Esophagus muscularis mucosa (tissue), 4 donors: ENCODE measurements around the gene LHX6. TPM values are rescaled to one million over a fixed set of nuclear protein-coding genes. Genes with fewer than 3 reads are reported as not detected.

Source experiments
- DNase-seq: peaks from one replicate; pipeline ENCODE4 v3.0.0-alpha.2; 2017; ENCODE audit errors: extremely low spot score
- H3K27ac ChIP-seq, 4 donors: fragments of 200-600 bp; sonication (generic); replicated peaks in 1 of 4; 1 replicate in 3 of 4; 2 replicates in 1 of 4; pipeline ENCODE4 v1.5.1; 2016 to 2019; ENCODE audit warnings: mild to moderate bottlenecking in 1 of 4
- H3K27me3 ChIP-seq, 4 donors: fragments of 200-600 bp; sonication (generic); one replicate each; pipeline versions ENCODE4 v1.5.1 to v1.6.0; 2016 to 2019
- H3K36me3 ChIP-seq, 4 donors: fragments of 200-600 bp; sonication (generic); one replicate each; pipeline ENCODE4 v1.5.1; 2016 to 2019
- H3K4me1 ChIP-seq, 4 donors: fragments of 200-600 bp; sonication (generic); one replicate each; pipeline ENCODE4 v1.5.1; 2016 to 2019
- H3K4me3 ChIP-seq, 4 donors: fragments of 200-600 bp; sonication (generic); 1 replicate in 2 of 4; 2 replicates in 2 of 4; pipeline ENCODE4 v1.5.1; 2016 to 2019; ENCODE audit warnings: mild to moderate bottlenecking in 4 of 4, moderate library complexity in 1 of 4
- H3K9me3 ChIP-seq, 4 donors: fragments of 200-600 bp; sonication (generic); 1 replicate in 3 of 4; 2 replicates in 1 of 4; pipeline ENCODE4 v1.5.1; 2016 to 2019
- EP300 ChIP-seq: sonication (generic); formaldehyde crosslinking; IDR thresholded peaks from one replicate; pipeline ENCODE4 v1.6.1; 2017; ENCODE audit warnings: antibody characterized with exemption
- POLR2A ChIP-seq: fragments of 450-650 bp; IDR thresholded peaks from one replicate; pipeline ENCODE4 v1.6.1; 2017; ENCODE audit warnings: antibody characterized with exemption, moderate library complexity, mild to moderate bottlenecking, low read depth
- POLR2AphosphoS5 ChIP-seq, 2 donors: sonication (generic); formaldehyde crosslinking; IDR thresholded peaks; one replicate each; pipeline ENCODE4 v1.6.1; 2017; ENCODE audit warnings: antibody characterized with exemption in 2 of 2
- WGBS: methylation state at CpG from one replicate; pipeline ENCODE4 v1.1.5; 2018; 5-methylcytosine and 5-hydroxymethylcytosine counted together
- intact Hi-C: fragments of 100-400 bp; cut with DNase I; formaldehyde crosslinking; loops from one replicate; pipeline ENCODE4 v1.15.1; 2023
- total RNA-seq, 4 donors: library from RNA; depleted of rRNA; stranded (reverse); fragments of >200 nt; gene quantifications; one replicate each; pipeline versions ENCODE4 v1.1.0 to v1.2.1, GENCODE V29; 2016
- TF ChIP-seq, protein P1 (sequence below), 3 experiments: fragments of 200-600 bp in 2 of 3; fragments of 450-650 bp in 1 of 3; sonication (generic) in 2 of 3; IDR thresholded peaks; one replicate each; pipeline ENCODE4 v1.5.1; 2017 to 2019; ENCODE audit warnings: antibody characterized with exemption in 3 of 3, mild to moderate bottlenecking in 2 of 3, moderate library complexity in 1 of 3

Gene LHX6
- total RNA-seq, 4 donors from 2014 or later, result 2.1 to 16.8 (median 7.1) TPM

DNA sequence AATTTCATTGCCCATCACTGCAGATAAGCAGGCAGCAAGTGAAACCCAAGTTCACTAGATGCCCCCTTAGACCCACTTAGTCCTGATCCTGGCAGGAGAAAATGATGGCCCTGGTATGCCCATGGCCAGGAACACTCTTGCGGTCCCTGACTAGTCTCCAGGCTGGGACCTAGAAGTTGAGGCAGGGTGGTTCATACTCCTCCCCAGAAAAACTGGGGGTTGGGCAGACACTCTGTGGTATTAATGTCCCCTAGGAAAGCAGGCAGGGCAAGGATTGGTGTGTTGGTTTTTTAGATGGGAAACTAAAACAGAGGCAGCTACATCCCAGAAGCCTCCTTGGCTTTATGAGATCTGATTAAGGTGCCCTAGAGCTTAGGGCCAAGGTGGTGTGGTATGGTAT is 13.1 kb downstream of the LHX6 start:
- peaks cover 4 to 100% (median 73%) of the 10 kb centered on the region in 4 donors for H3K27me3 ChIP-seq
- no peaks in the 10 kb centered on the region for H3K36me3 ChIP-seq
- H3K4me3 ChIP-seq, result no peak overlapping the region
- DNase-seq, result no peak
- peaks cover 30 to 43% (median 39%) of the 10 kb centered on the region in 4 donors for H3K4me1 ChIP-seq
- no peaks in the 10 kb centered on the region for H3K9me3 ChIP-seq
- TF ChIP-seq POLR2A, result no peak
- H3K27ac ChIP-seq, result no peak overlapping the region
- WGBS, result 88% methylated on average over 1 of the region's 1 CpG
- intact Hi-C loops, result no loop called here

DNA sequence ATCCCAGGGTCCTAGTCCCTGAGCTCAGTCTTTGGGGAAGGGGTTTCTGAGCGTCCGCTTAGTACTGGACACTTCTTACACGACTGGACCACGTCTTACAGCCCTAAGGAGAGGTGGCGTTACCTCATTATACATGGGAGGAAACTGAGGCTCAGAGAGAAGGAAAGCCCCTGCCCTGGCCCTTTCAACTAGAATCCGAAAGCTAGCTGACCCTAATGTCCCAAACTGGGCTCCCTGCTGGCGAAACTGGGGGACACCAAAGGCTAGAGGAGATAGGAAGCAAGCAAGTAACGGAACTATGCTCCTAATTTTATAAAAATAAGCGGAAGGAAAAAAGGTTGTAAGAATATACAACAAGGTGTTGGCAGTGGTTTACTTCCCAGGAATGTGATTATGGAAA is 14.2 kb downstream of the LHX6 start:
- peaks cover 4 to 97% (median 61%) of the 10 kb centered on the region in 4 donors for H3K27me3 ChIP-seq
- no peak for TF ChIP-seq POLR2A
- TF ChIP-seq, protein P1, sequence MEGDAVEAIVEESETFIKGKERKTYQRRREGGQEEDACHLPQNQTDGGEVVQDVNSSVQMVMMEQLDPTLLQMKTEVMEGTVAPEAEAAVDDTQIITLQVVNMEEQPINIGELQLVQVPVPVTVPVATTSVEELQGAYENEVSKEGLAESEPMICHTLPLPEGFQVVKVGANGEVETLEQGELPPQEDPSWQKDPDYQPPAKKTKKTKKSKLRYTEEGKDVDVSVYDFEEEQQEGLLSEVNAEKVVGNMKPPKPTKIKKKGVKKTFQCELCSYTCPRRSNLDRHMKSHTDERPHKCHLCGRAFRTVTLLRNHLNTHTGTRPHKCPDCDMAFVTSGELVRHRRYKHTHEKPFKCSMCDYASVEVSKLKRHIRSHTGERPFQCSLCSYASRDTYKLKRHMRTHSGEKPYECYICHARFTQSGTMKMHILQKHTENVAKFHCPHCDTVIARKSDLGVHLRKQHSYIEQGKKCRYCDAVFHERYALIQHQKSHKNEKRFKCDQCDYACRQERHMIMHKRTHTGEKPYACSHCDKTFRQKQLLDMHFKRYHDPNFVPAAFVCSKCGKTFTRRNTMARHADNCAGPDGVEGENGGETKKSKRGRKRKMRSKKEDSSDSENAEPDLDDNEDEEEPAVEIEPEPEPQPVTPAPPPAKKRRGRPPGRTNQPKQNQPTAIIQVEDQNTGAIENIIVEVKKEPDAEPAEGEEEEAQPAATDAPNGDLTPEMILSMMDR (IDR thresholded peaks at IDR 0.05), result no peak
- TF ChIP-seq POLR2AphosphoS5 (IDR thresholded peaks at IDR 0.05), result no peak
- TF ChIP-seq EP300, result no peak
- WGBS, result 48% methylated on average over 7 of the region's 9 CpGs
- no peak overlapping the region for H3K27ac ChIP-seq
- no peaks in the 10 kb centered on the region for H3K9me3 ChIP-seq
- intact Hi-C loops, result no loop called here
- no peaks in the 10 kb centered on the region for H3K36me3 ChIP-seq
- H3K4me1 ChIP-seq, result peaks cover 20 to 31% (median 28%) of the 10 kb centered on the region in 4 donors
- DNase-seq, result no peak
- peak overlapping the region in 3 of 4 donors; percentile 47 to 56 (median 48) for H3K4me3 ChIP-seq

DNA sequence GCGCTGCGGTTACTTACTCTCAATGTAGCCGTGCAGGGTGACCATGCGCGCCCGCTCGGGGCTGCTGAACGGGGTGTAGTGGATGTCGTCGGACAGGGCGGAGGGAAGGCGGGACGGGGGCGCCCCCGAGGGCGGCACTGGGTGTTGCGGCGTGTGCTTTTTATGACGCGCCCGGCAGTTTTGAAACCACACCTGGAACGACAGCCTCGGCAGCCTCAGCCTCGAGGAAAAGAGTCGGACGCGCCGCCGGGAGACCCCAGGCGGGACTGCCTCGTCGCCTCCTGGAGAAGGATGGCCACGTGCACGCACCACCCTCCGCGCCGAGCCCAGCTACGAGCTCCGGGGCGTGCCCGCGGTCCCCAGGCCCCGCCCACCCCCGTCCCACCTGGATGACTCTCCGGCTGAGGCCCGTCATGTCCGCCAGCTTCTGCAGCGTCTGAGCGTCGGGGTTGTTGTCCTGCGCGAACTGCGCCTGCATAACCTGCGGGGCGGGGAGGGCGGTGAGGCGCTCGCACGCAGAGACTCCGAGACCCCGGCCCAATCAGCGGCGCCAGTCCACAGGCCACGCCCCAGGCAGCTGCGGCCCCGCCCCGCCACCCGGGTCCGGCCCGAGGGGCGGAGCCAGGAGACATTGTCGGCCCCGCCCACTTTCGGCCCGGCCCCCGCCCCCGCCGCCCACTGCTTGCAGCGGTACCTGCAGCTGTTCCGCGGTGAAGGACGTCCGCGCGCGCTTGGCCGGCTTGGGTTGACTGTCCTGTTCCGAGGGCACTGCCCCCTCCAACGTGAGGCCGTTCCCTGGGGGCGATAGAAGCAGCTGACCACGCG is 15.0 kb downstream of the LHX6 start:
- DNase-seq, result no peak
- no peak for TF ChIP-seq POLR2A
- TF ChIP-seq POLR2AphosphoS5 (IDR thresholded peaks at IDR 0.05), result no peak
- TF ChIP-seq, protein P1 (IDR thresholded peaks at IDR 0.05), result no peak
- no peak for TF ChIP-seq EP300
- peaks cover 13 to 24% (median 20%) of the 10 kb centered on the region in 4 donors for H3K4me1 ChIP-seq
- peaks cover 4 to 92% (median 54%) of the 10 kb centered on the region in 4 donors for H3K27me3 ChIP-seq
- no peak overlapping the region for H3K27ac ChIP-seq
- no peaks in the 10 kb centered on the region for H3K36me3 ChIP-seq
- 3% methylated on average over 17 of the region's 93 CpGs for WGBS
- H3K4me3 ChIP-seq, result peak overlapping the region; percentile 44 to 56 (median 48)
- intact Hi-C loops, result no loop called here
- no peaks in the 10 kb centered on the region for H3K9me3 ChIP-seq

DNA sequence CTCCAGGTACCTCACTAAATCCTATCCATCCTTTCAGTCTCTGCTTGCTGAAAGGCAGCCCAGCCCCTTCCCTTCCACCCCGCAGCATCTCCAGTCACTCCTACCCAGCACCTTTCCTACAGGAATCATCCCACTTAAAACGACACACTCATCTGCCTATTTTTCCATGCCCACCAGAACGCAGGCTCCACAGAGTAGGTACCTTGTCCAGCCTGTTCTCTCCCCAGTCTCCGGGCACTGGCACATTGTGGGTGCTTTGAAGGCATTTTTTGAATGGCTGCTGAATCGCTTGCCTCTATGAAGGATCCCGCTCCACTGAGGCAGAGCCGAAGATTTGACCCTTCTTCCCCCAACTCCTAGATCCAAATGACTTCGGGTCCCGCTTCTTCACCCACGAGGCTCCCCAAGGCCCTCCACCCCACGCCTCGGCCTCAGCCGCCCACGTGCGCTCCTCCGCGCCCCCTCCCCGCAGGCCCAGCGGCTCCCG is 15.6 kb downstream of the LHX6 start:
- 47% methylated on average over 15 of the region's 20 CpGs for WGBS
- Histone ChIP-seq H3K4me3 (peak overlapping the region; percentile 44 to 56 (median 48)), H3K9me3 (no peaks in the 10 kb centered on the region), H3K27me3 (peaks cover 4 to 86% (median 48%) of the 10 kb centered on the region in 4 donors), H3K4me1 (peaks cover 11 to 17% (median 15%) of the 10 kb centered on the region in 4 donors), H3K36me3 (no peaks in the 10 kb centered on the region), H3K27ac (no peak overlapping the region)
- DNase-seq, result no peak
- intact Hi-C loops, result no loop called here
- no peak for TF ChIP-seq POLR2AphosphoS5 (IDR thresholded peaks at IDR 0.05)
- TF ChIP-seq, protein P1 (IDR thresholded peaks at IDR 0.05), result no peak
- TF ChIP-seq POLR2A, result no peak
- no peak for TF ChIP-seq EP300

DNA sequence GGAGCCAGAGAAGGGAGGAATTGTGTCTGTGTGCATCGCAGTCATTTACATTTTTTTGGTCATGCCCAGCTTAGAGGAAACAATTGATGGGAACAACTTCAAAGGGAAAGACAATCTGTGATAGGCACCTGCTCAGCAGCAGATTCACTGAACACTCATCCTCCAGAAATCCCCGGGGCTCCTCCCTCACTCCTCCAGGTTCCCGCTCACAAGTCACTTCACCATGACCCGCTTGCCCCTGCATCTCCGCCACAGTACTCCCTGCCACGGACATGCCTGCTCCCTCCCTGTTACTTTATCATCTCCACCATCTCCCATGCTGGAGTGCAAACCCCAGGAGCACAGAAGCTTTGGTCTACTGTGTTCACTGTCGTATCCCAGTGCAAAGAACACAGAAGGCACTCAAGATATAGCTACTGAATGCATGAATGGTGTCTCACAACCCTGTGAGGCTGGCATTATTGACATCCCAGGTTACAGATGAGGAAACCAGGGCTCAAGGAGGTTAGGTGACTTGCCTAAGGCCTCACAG is 16.2 kb downstream of the LHX6 start:
- no peak for TF ChIP-seq EP300
- no peak for DNase-seq
- peaks cover 4 to 84% (median 44%) of the 10 kb centered on the region in 4 donors for H3K27me3 ChIP-seq

More for the DNA sequence above, 16.2 kb downstream of the LHX6 start:
- Histone ChIP-seq H3K4me3 (no peak overlapping the region), H3K4me1 (peaks cover 11 to 17% (median 15%) of the 10 kb centered on the region in 4 donors), H3K27ac (no peak overlapping the region), H3K36me3 (no peaks in the 10 kb centered on the region), H3K9me3 (no peaks in the 10 kb centered on the region)
- 88% methylated on average over 7 of the region's 7 CpGs for WGBS
- intact Hi-C loops, result no loop called here
